ENCODE data around the gene RPL10A. TPM values are rescaled to one million over a fixed set of nuclear protein-coding genes. Genes with fewer than 3 reads are reported as not detected.

Gene RPL10A
- 1,581 TPM for total RNA-seq (2013)
- polyA plus RNA-seq (1,000 to 10,000 TPM in 1 of 3 donors, 100 to 1,000 TPM in 2; 345 to 1,242 (median 421) TPM), polyA minus RNA-seq (676 and 841 TPM in 2 replicates), total RNA-seq (147 to 513 (median 432) reads per million in 11 experiments)

GRCh38 chr6:35468181-35468979 is at the start of gene RPL10A:
Gene RPL10A, plus strand, starts transcription at chr6:35468401. Its CDS starts 34 bp downstream, at chr6:35468435.
- Histone ChIP-seq H4K20me1 (ENCODE audit: insufficient read depth, low read length) (peaks cover 46% of the 10 kb centered on the region), H3K9ac (ENCODE audit: insufficient read depth, low read length, poor library complexity, severe bottlenecking) (peak within 1 kb of the TSS; percentile 91), H3K9me3 (replicated peaks in 1 of 2; ENCODE audit: control insufficient read depth in 1 of 2, insufficient read depth in 1 of 2, low read length in 2 of 2) (no peaks in the 10 kb centered on the region), H3K4me1 (ENCODE audit: control insufficient read depth in 1 of 2, insufficient read depth in 2 of 2, low read length in 2 of 2) (peaks cover 23 to 30% of the 10 kb centered on the region in 2 donors), H3K4me3 (replicated peaks in 1 of 3; ENCODE audit: low read depth in 2 of 3, low read length in 3 of 3) (peak within 1 kb of the TSS; percentile 80 to 99 (median 92)), H3K27me3 (ENCODE audit: control insufficient read depth in 2 of 2, insufficient read depth in 2 of 2, low read length in 2 of 2) (no peaks in the 10 kb centered on the region), H2AFZ (ENCODE audit: insufficient read depth, low read depth, low read length, poor library complexity, severe bottlenecking) (peak within 1 kb of the TSS; percentile 93), H3K79me2 (ENCODE audit: insufficient read depth, low read length) (peaks cover 29% of the 10 kb centered on the region), H3K4me2 (replicated peaks; ENCODE audit: extremely low read depth, low read length, poor library complexity, severe bottlenecking) (peak within 1 kb of the TSS; percentile 99), H3K27ac (ENCODE audit: low read depth in 1 of 2, low read length in 2 of 2) (peak within 1 kb of the TSS; percentile 92 to 93), H3K36me3 (replicated peaks in 1 of 2; ENCODE audit: control insufficient read depth in 1 of 2, insufficient read depth in 2 of 2, low read length in 2 of 2) (peaks cover 32 to 40% of the 10 kb centered on the region in 2 donors)
- H3K27me3 Mint-ChIP-seq (ENCODE audit: low read depth in 3 of 3) = peaks cover 0 to 6% (median 0%) of the 10 kb centered on the region in 3 donors
- H3K9me3 Mint-ChIP-seq = peaks cover 0 to 7% (median 0%) of the 10 kb centered on the region in 7 donors
- H3K4me1 Mint-ChIP-seq = peaks cover 35% of the 10 kb centered on the region
- peaks cover 44 to 52% of the 10 kb centered on the region in 2 donors for H3K36me3 Mint-ChIP-seq
- peak within 1 kb of the TSS; percentile 98 for H3K4me3 Mint-ChIP-seq
- peak within 1 kb of the TSS; percentile 96 to 99 (median 98) for H3K27ac Mint-ChIP-seq
- under 1% methylated on average over 86 of the region's 86 CpGs for WGBS (ENCODE audit: insufficient coverage)
- TF ChIP-seq CTCF (IDR thresholded peaks at IDR 0.05) = peak; percentile 92
- intact Hi-C loops (cut with micrococcal nuclease) = loop anchor here (1.0 to 5.0 kb wide), 3 partner anchors 125 to 171 kb away; partner anchors contain the start of genes DEF6 (in 2 of the 2) and PPARD (in 1 of the 2)
- peak; percentile 96 to 97 (median 97) for DNase-seq

GRCh38 chr6:35419417-35419816 is 48.8 kb upstream of the RPL10A start:
- Mint-ChIP-seq H3K4me3 (peak overlapping the region in 1 of 2 donors; percentile 49), H3K4me1 (peaks cover 27% of the 10 kb centered on the region), H3K36me3 (peaks cover 64 to 75% of the 10 kb centered on the region in 2 donors), H3K27ac (no peak overlapping the region), H3K27me3 (ENCODE audit: low read depth in 3 of 3) (peaks cover 0 to 8% (median 5%) of the 10 kb centered on the region in 3 donors), H3K9me3 (peaks cover 0 to 2% (median 0%) of the 10 kb centered on the region in 7 donors)
- H3K36me3 ChIP-seq (replicated peaks in 1 of 2; ENCODE audit: control insufficient read depth in 1 of 2, insufficient read depth in 2 of 2, low read length in 2 of 2) = peaks cover 23 to 55% of the 10 kb centered on the region in 2 donors
- H2AFZ ChIP-seq (ENCODE audit: insufficient read depth, low read depth, low read length, poor library complexity, severe bottlenecking) = no peak overlapping the region
- H3K9me3 ChIP-seq (replicated peaks in 1 of 2; ENCODE audit: control insufficient read depth in 1 of 2, insufficient read depth in 1 of 2, low read length in 2 of 2) = no peaks in the 10 kb centered on the region
- no peak overlapping the region for H3K27ac ChIP-seq (ENCODE audit: low read depth in 1 of 2, low read length in 2 of 2)
- intact Hi-C loops (cut with micrococcal nuclease) = no loop called here
- no peak overlapping the region for H3K4me2 ChIP-seq (replicated peaks; ENCODE audit: extremely low read depth, low read length, poor library complexity, severe bottlenecking)
- H3K9ac ChIP-seq (ENCODE audit: insufficient read depth, low read length, poor library complexity, severe bottlenecking) = no peak overlapping the region
- no peak overlapping the region for H3K4me3 ChIP-seq (replicated peaks in 1 of 3; ENCODE audit: low read depth in 2 of 3, low read length in 3 of 3)
- no peaks in the 10 kb centered on the region for H3K27me3 ChIP-seq (ENCODE audit: control insufficient read depth in 2 of 2, insufficient read depth in 2 of 2, low read length in 2 of 2)
- no peaks in the 10 kb centered on the region for H3K79me2 ChIP-seq (ENCODE audit: insufficient read depth, low read length)
- H4K20me1 ChIP-seq (ENCODE audit: insufficient read depth, low read length) = peaks cover 10% of the 10 kb centered on the region
- TF ChIP-seq CTCF (IDR thresholded peaks at IDR 0.05) = no peak
- peaks cover 24 to 25% of the 10 kb centered on the region in 2 donors for H3K4me1 ChIP-seq (ENCODE audit: control insufficient read depth in 1 of 2, insufficient read depth in 2 of 2, low read length in 2 of 2)
- no peak for DNase-seq
- WGBS (ENCODE audit: insufficient coverage) = 0% methylated on average over 1 of the region's 5 CpGs

Measured in CD14-positive monocyte (primary cell).